PC-3 (cell line): ENCODE measurements around the gene SNTB2.

Source experiments
- CTCF ChIP-seq: fragments of 300-600 bp; sonication (generic); conservative IDR thresholded peaks from 2 replicates; pipeline ENCODE4 v1.5.1; 2017; ENCODE audit warnings: antibody characterized with exemption, low read depth, mild to moderate bottlenecking, low read length
- EZH2 ChIP-seq: fragments of 300-600 bp; sonication (generic); IDR thresholded peaks from one replicate; pipeline ENCODE4 v1.6.1; 2017; ENCODE audit warnings: antibody characterized with exemption, mild to moderate bottlenecking, low read length; ENCODE audit not compliant: unreplicated experiment
- EZH2phosphoT487 ChIP-seq: fragments of 300-600 bp; sonication (generic); IDR thresholded peaks from 2 replicates; pipeline ENCODE4 v1.6.1; 2018; ENCODE audit warnings: mild to moderate bottlenecking, antibody characterized with exemption, low read length, borderline replicate concordance

GRCh38 chr16:69301861-69302260 is 114.9 kb downstream of the SNTB2 start:
- TF ChIP-seq CTCF (no peak), EZH2phosphoT487 (no peak), EZH2 (no peak)
